ENCODE results near the gene MYORG.

MYORG gene

DNA sequence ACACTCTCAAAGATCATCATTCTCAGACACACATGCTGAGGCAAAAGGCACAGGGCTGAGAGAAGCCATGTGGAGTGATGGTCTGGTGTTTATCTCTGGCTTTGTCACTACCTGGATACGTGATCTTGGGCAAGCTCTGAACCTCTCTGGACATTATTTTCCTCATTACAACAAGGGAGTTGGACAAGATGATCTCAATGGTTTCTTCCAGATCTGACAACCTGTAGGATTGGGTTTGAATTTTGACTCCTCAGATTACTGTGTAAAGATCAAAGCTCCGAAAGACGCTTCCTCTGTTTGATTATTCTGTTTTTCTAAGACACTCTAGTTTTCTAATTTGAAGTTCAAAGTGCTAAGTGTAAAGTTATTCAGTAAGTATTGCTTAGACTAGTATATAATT lies 27.4 kb downstream of the MYORG start:
- H3K79me2 ChIP-seq (ENCODE audit: low read length) = no peaks in the 10 kb centered on the region
- H3K9me2 ChIP-seq (replicated peaks; ENCODE audit: insufficient read depth, low read length) = no peaks in the 10 kb centered on the region
- H3K9me3 ChIP-seq (replicated peaks; ENCODE audit: insufficient read depth, low read length) = no peaks in the 10 kb centered on the region
- no peak overlapping the region for H3K9ac ChIP-seq (ENCODE audit: low read length)
- no peaks in the 10 kb centered on the region for H3K36me3 ChIP-seq (replicated peaks; ENCODE audit: insufficient read depth, low read length)
- no peak for DNase-seq
- no peak overlapping the region for H3K4me3 ChIP-seq (ENCODE audit: low read length)
- no peaks in the 10 kb centered on the region for H4K20me1 ChIP-seq (ENCODE audit: insufficient read depth, low read length)
- TF ChIP-seq EZH2 (optimal IDR thresholded peaks at IDR 0.05; ENCODE audit: low read depth, low read length) = no peak
- TF ChIP-seq, protein P1, sequence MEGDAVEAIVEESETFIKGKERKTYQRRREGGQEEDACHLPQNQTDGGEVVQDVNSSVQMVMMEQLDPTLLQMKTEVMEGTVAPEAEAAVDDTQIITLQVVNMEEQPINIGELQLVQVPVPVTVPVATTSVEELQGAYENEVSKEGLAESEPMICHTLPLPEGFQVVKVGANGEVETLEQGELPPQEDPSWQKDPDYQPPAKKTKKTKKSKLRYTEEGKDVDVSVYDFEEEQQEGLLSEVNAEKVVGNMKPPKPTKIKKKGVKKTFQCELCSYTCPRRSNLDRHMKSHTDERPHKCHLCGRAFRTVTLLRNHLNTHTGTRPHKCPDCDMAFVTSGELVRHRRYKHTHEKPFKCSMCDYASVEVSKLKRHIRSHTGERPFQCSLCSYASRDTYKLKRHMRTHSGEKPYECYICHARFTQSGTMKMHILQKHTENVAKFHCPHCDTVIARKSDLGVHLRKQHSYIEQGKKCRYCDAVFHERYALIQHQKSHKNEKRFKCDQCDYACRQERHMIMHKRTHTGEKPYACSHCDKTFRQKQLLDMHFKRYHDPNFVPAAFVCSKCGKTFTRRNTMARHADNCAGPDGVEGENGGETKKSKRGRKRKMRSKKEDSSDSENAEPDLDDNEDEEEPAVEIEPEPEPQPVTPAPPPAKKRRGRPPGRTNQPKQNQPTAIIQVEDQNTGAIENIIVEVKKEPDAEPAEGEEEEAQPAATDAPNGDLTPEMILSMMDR (IDR thresholded peaks at IDR 0.05; ENCODE audit: low read length) = no peak
- TF ChIP-seq EZH2phosphoT487 (IDR thresholded peaks at IDR 0.05; ENCODE audit: low read length) = no peak
- no peak overlapping the region for H3K27ac ChIP-seq (ENCODE audit: low read length)
- no peak overlapping the region for H2AFZ ChIP-seq (ENCODE audit: low read length)
- H3F3A ChIP-seq (ENCODE audit: insufficient read depth, low read length) = no peaks in the 10 kb centered on the region
- H3K4me1 ChIP-seq (ENCODE audit: low read length) = no peaks in the 10 kb centered on the region
- no peak overlapping the region for H3K4me2 ChIP-seq (ENCODE audit: low read depth, low read length)
- H3K27me3 ChIP-seq (replicated peaks; ENCODE audit: insufficient read depth, low read length) = no peaks in the 10 kb centered on the region

DNA sequence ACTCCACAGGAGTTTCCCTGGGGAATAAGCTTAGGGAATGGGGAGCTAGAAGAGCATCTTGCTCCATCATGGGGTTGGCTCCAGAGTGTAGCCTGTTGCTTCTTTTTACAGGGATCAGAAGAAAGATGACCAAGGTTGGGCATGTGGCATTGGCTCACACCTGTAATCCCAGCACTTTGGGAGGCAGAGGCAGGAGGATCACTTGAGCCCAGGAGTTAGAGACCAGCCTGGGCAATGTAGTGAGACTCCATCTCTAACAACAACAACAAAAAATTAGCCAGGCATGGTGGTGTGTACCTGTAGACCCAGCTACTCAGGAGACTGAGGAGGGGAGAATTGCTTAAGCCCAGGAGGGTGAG lies 28.9 kb downstream of the MYORG start:
- Histone ChIP-seq H3K79me2 (ENCODE audit: low read length) (no peaks in the 10 kb centered on the region), H3K4me1 (ENCODE audit: low read length) (no peaks in the 10 kb centered on the region), H4K20me1 (ENCODE audit: insufficient read depth, low read length) (no peaks in the 10 kb centered on the region), H3K4me3 (ENCODE audit: low read length) (no peak overlapping the region), H3K9me3 (replicated peaks; ENCODE audit: insufficient read depth, low read length) (no peaks in the 10 kb centered on the region), H3F3A (ENCODE audit: insufficient read depth, low read length) (no peaks in the 10 kb centered on the region), H3K9me2 (replicated peaks; ENCODE audit: insufficient read depth, low read length) (no peaks in the 10 kb centered on the region), H3K36me3 (replicated peaks; ENCODE audit: insufficient read depth, low read length) (no peaks in the 10 kb centered on the region), H3K27ac (ENCODE audit: low read length) (no peak overlapping the region), H2AFZ (ENCODE audit: low read length) (no peak overlapping the region), H3K27me3 (replicated peaks; ENCODE audit: insufficient read depth, low read length) (no peaks in the 10 kb centered on the region), H3K4me2 (ENCODE audit: low read depth, low read length) (no peak overlapping the region), H3K9ac (ENCODE audit: low read length) (no peak overlapping the region)
- DNase-seq = no peak
- TF ChIP-seq, protein P1 (IDR thresholded peaks at IDR 0.05; ENCODE audit: low read length) = no peak
- TF ChIP-seq EZH2phosphoT487 (IDR thresholded peaks at IDR 0.05; ENCODE audit: low read length) (no peak), EZH2 (optimal IDR thresholded peaks at IDR 0.05; ENCODE audit: low read depth, low read length) (no peak)

DNA sequence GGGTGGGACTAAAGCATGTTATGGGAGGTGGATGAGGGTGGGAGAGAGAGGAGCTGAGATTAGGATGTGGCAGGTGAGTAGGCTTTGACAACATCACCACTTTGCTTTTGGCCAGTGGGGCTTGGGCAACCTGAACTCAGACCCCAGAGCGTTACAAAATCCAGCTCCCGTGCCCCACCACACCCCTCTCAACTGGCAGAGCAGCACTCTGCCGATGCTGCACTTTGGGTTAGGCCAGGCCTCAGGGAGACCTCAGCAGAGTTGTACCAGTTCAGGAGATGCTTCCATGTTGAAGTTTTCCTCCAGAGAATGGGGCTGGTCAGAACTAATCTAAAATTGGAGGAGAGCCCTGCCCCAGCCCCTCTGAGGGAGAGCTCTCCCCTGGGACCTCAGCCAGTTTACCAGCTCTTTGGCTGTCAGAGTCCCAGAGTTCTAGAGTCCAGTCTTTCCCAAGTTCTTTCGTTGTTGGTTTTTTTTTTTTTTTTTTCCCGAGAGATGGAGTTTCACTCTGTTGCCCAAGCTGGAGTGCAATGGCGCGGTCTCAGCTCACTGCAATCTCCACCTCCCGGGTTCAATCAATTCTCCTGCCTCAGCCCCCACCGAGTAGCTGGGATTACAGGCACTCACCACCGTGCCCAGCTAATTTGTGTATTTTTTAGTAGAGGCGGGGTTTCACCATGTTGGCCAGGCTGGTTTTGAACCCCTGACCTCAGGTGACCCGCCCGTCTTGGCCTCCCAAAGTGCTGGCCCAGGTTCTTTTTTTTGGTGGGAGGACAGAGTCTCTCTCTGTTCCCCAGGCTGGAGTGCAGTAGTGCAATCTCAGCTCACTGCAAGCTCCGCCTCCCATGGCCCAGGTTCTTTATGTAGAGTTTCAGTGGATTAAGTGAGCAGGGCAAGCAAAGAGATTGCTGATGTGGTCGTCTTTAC lies 29.6 kb downstream of the MYORG start:
- Histone ChIP-seq H3K27ac (ENCODE audit: low read length) (no peak overlapping the region), H3K27me3 (replicated peaks; ENCODE audit: insufficient read depth, low read length) (no peaks in the 10 kb centered on the region), H3K9me2 (replicated peaks; ENCODE audit: insufficient read depth, low read length) (no peaks in the 10 kb centered on the region), H3K9ac (ENCODE audit: low read length) (no peak overlapping the region), H3K36me3 (replicated peaks; ENCODE audit: insufficient read depth, low read length) (no peaks in the 10 kb centered on the region), H3F3A (ENCODE audit: insufficient read depth, low read length) (no peaks in the 10 kb centered on the region), H4K20me1 (ENCODE audit: insufficient read depth, low read length) (no peaks in the 10 kb centered on the region), H3K4me2 (ENCODE audit: low read depth, low read length) (no peak overlapping the region), H2AFZ (ENCODE audit: low read length) (no peak overlapping the region), H3K79me2 (ENCODE audit: low read length) (no peaks in the 10 kb centered on the region), H3K9me3 (replicated peaks; ENCODE audit: insufficient read depth, low read length) (no peaks in the 10 kb centered on the region), H3K4me1 (ENCODE audit: low read length) (no peaks in the 10 kb centered on the region), H3K4me3 (ENCODE audit: low read length) (no peak overlapping the region)
- TF ChIP-seq EZH2 (optimal IDR thresholded peaks at IDR 0.05; ENCODE audit: low read depth, low read length) (no peak), EZH2phosphoT487 (IDR thresholded peaks at IDR 0.05; ENCODE audit: low read length) (no peak)
- TF ChIP-seq, protein P1 (IDR thresholded peaks at IDR 0.05; ENCODE audit: low read length) = no peak
- DNase-seq = no peak

All from MM.1S (cell line).